IPS DF 4.7 (cell line): ENCODE data around the gene ACVR2B.

Experiments
- DNase-seq: peaks from one replicate; pipeline ENCODE4 v3.0.0-alpha.2; 2013; ENCODE audit warnings: low spot score; ENCODE audit errors: extremely low read depth

Gene ACVR2B

GRCh38 chr3:38524141-38524739 is 70.5 kb downstream of the ACVR2B start:
- no peak for DNase-seq

GRCh38 chr3:38526792-38527191 is 73.1 kb downstream of the ACVR2B start:
- no peak for DNase-seq

GRCh38 chr3:38528457-38528856 is 74.8 kb downstream of the ACVR2B start:
- DNase-seq, result peak; percentile 7

GRCh38 chr3:38532529-38532928 is 78.8 kb downstream of the ACVR2B start:
- no peak for DNase-seq

- no peak for DNase-seq
These were observed 79.7 kb downstream of the ACVR2B start for GRCh38 chr3:38533285-38533976.

- no peak for DNase-seq
These were observed 80.5 kb downstream of the ACVR2B start for GRCh38 chr3:38534180-38534579.

- no peak for DNase-seq
These were observed 80.9 kb downstream of the ACVR2B start for GRCh38 chr3:38534604-38535003.

- DNase-seq, result no peak
These were observed 83.0 kb downstream of the ACVR2B start for GRCh38 chr3:38536671-38537070.

GRCh38 chr3:38538773-38539353 is 85.2 kb downstream of the ACVR2B start:
- no peak for DNase-seq

GRCh38 chr3:38541806-38542205 is 88.1 kb downstream of the ACVR2B start:
- no peak for DNase-seq
